Gastrocnemius medialis (tissue), 4 donors: ENCODE measurements around the gene MAB21L2. TPM values are rescaled to one million over a fixed set of nuclear protein-coding genes. Genes with fewer than 3 reads are reported as not detected.

Source experiments
- ATAC-seq, 2 donors: fragments of 150-250 bp; one replicate each; pipeline ENCODE4 v1.9.1; 2016
- DNase-seq, 2 donors: peaks; one replicate each; pipeline ENCODE4 v3.0.0-alpha.2; 2019
- H3K27ac ChIP-seq, 4 donors: fragments of 200-600 bp; sonication (generic); 1 replicate in 1 of 4; 2 replicates in 3 of 4; pipeline ENCODE4 v1.5.1; 2016 to 2018; ENCODE audit warnings: mild to moderate bottlenecking in 2 of 4, moderate library complexity in 1 of 4
- H3K27me3 ChIP-seq, 3 donors: fragments of 200-600 bp; sonication (generic) in 2 of 3; 1 replicate in 1 of 3; 2 replicates in 2 of 3; pipeline versions ENCODE4 v1.5.1 to v1.6.0; 2016 to 2019; ENCODE audit warnings: mild to moderate bottlenecking in 1 of 3, moderate library complexity in 1 of 3
- H3K36me3 ChIP-seq, 2 donors: fragments of 200-600 bp; sonication (generic) in 1 of 2; one replicate each; pipeline ENCODE4 v1.5.1; 2017 to 2018
- H3K4me1 ChIP-seq, 2 donors: fragments of 200-600 bp; sonication (generic) in 1 of 2; one replicate each; pipeline ENCODE4 v1.5.1; 2016 to 2017; ENCODE audit warnings: mild to moderate bottlenecking in 2 of 2
- H3K4me3 ChIP-seq, 4 donors: fragments of 200-600 bp; sonication (generic) in 3 of 4; 1 replicate in 1 of 4; 2 replicates in 3 of 4; pipeline ENCODE4 v1.5.1; 2016 to 2019; ENCODE audit warnings: mild to moderate bottlenecking in 2 of 4
- H3K9me3 ChIP-seq, 3 donors: fragments of 200-600 bp; sonication (generic) in 2 of 3; 1 replicate in 1 of 3; 2 replicates in 2 of 3; pipeline ENCODE4 v1.5.1; 2016 to 2019
- POLR2A ChIP-seq, 2 donors: fragments of 450-650 bp; IDR thresholded peaks; one replicate each; pipeline ENCODE4 v1.6.1; 2017; ENCODE audit warnings: antibody characterized with exemption in 2 of 2, mild to moderate bottlenecking in 2 of 2, moderate library complexity in 2 of 2
- in situ Hi-C, 4 donors: fragments of 200-750 bp; cut with MboI; loops; one replicate each; pipeline versions ENCODE4 v1.15.0 to v1.8.0; 2017; ENCODE audit warnings: low sequenced_read_pairs in 4 of 4
- intact Hi-C: fragments of 100-400 bp; cut with DNase I; formaldehyde crosslinking; loops from one replicate; pipeline ENCODE4 v1.15.1; 2023; ENCODE audit warnings: low total_unique reads
- total RNA-seq, 4 donors: library from RNA; depleted of rRNA; stranded (reverse); fragments of >200 nt; gene quantifications; one replicate each; pipeline versions ENCODE4 v1.1.0 to v1.2.3, GENCODE V29; 2016
- TF ChIP-seq, protein P1 (sequence below), 5 experiments: fragments of 450-650 bp in 3 of 5; fragments of 200-600 bp in 2 of 5; sonication (generic) in 2 of 5; IDR thresholded peaks in 4 of 5; conservative IDR thresholded peaks in 1 of 5; 1 replicate in 4 of 5; 2 replicates in 1 of 5; pipeline ENCODE4 v1.5.1; 2016 to 2019; ENCODE audit warnings: antibody characterized with exemption in 5 of 5, mild to moderate bottlenecking in 3 of 5, moderate library complexity in 3 of 5

Gene MAB21L2
- total RNA-seq, 4 donors from 2014 or later, result 2.0 TPM; not detected in 3

DNA sequence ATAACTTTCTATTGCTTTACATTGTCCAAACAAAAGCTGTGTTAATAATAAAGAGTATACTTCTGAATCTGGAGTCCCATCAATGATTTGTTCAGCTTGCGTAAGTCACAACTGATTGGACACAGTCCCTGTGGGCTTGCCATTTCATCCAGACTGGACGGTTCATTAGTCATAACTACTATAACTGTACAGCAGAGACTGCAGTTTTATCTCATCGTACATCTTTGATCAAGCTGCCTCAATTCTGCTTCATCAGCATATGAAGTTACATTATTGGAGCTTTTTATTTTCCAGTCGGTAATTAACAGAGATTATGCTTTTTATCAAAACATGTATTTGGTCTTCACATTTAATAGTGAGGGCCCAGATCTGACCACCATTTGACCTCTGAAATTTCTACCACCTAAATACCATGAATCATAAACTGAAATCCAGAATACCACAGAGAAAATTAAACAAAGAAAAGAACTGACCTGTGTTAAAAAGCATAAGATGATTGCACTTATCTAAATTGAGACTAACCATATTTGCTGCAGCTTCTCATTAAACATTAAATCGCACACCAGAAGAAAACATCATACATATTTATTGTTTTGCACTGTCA is 12.5 kb upstream of the MAB21L2 start:
- H3K36me3 ChIP-seq, result no peaks in the 10 kb centered on the region
- intact Hi-C loops (no loop called here), in situ Hi-C loops (no loop called here)
- H3K4me1 ChIP-seq, result no peaks in the 10 kb centered on the region
- H3K9me3 ChIP-seq, result no peaks in the 10 kb centered on the region
- no peaks in the 10 kb centered on the region for H3K27me3 ChIP-seq
- no peak overlapping the region for H3K27ac ChIP-seq
- no peak overlapping the region for H3K4me3 ChIP-seq
- DNase-seq (no peak), ATAC-seq (no peak)
- TF ChIP-seq POLR2A (IDR thresholded peaks at IDR 0.05), result no peak
- TF ChIP-seq, protein P1, sequence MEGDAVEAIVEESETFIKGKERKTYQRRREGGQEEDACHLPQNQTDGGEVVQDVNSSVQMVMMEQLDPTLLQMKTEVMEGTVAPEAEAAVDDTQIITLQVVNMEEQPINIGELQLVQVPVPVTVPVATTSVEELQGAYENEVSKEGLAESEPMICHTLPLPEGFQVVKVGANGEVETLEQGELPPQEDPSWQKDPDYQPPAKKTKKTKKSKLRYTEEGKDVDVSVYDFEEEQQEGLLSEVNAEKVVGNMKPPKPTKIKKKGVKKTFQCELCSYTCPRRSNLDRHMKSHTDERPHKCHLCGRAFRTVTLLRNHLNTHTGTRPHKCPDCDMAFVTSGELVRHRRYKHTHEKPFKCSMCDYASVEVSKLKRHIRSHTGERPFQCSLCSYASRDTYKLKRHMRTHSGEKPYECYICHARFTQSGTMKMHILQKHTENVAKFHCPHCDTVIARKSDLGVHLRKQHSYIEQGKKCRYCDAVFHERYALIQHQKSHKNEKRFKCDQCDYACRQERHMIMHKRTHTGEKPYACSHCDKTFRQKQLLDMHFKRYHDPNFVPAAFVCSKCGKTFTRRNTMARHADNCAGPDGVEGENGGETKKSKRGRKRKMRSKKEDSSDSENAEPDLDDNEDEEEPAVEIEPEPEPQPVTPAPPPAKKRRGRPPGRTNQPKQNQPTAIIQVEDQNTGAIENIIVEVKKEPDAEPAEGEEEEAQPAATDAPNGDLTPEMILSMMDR (IDR thresholded peaks at IDR 0.05 in 4 of 5, conservative IDR thresholded peaks at IDR 0.05 in 1 of 5), result no peak

GRCh38 chr4:150569998-150570535 is 11.9 kb upstream of the MAB21L2 start:
- no peak overlapping the region for H3K27ac ChIP-seq
- DNase-seq, result no peak
- intact Hi-C loops, result no loop called here

DNA sequence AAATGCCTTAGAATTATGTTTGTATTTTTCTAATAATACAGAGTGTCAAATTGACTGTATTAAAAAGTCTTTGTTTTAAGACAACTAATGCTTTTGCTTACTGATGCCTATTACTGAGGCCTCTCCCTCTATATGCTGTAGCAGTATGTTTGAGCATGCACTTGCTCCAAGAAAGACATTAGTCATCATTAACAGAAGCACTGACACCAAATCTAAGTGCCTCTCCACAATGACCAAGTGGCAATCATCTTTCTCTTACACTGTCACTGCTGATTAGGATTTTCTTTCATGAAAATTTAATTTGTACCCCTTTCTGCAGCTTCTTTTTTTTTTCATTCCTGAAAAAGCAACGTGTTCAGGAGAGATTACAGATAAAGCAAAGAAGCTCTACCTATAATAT is 11.1 kb upstream of the MAB21L2 start:
- no peak overlapping the region for H3K27ac ChIP-seq
- no peak for ATAC-seq
- in situ Hi-C loops (no loop called here), intact Hi-C loops (no loop called here)
- H3K36me3 ChIP-seq, result no peaks in the 10 kb centered on the region
- no peak for TF ChIP-seq POLR2A (IDR thresholded peaks at IDR 0.05)
- TF ChIP-seq, protein P1 (IDR thresholded peaks at IDR 0.05 in 4 of 5, conservative IDR thresholded peaks at IDR 0.05 in 1 of 5), result no peak
- H3K4me3 ChIP-seq, result no peak overlapping the region
- no peaks in the 10 kb centered on the region for H3K27me3 ChIP-seq
- no peaks in the 10 kb centered on the region for H3K4me1 ChIP-seq
- H3K9me3 ChIP-seq, result no peaks in the 10 kb centered on the region
- no peak for DNase-seq

More at GRCh38 chr4:150569998-150570535, 11.9 kb upstream of the MAB21L2 start:
- in situ Hi-C loops, result no loop called here
- TF ChIP-seq, protein P1 (IDR thresholded peaks at IDR 0.05 in 4 of 5, conservative IDR thresholded peaks at IDR 0.05 in 1 of 5), result no peak
- no peak for TF ChIP-seq POLR2A (IDR thresholded peaks at IDR 0.05)
- no peaks in the 10 kb centered on the region for H3K4me1 ChIP-seq
- no peak for ATAC-seq
- H3K36me3 ChIP-seq, result no peaks in the 10 kb centered on the region
- H3K9me3 ChIP-seq, result no peaks in the 10 kb centered on the region
- H3K27me3 ChIP-seq, result no peaks in the 10 kb centered on the region
- no peak overlapping the region for H3K4me3 ChIP-seq

DNA sequence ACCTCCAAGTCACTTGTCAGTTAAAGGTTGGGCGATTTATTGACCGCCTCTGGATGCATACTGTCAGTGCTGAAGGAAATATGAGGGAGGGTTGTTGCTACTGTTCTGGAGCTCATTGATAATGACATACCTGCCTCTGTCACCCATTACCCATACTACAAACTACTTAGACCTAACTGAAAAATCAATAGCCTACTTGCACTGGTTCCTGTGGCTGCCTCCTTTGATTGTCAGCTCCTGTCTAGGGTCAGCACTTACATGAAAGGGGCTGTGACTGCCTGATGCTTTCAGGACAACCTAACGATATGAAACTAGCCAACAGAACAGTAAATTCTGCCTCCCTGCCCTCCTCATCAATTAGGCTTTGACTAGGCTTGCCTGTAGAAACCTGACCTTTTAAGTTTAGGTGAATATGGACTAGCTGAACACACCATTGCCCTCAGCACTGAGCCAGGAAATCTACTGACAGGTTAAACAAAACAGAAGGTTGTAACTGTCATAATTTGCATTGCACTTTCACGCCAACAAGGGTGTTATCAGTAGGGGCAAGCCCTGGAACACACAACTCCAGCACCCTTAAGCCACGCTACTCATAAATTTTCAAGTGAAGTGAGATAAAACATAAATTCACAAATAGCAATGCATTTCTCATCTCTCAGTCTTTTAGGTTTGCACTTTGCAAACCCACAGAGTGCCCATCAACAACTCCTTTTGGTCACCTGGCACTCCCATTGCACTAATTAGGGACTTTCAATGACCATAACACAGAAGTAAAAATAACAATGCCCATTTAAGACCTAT is 9.0 kb upstream of the MAB21L2 start:
- Histone ChIP-seq H3K4me1 (no peaks in the 10 kb centered on the region), H3K27ac (no peak overlapping the region), H3K9me3 (no peaks in the 10 kb centered on the region), H3K4me3 (no peak overlapping the region), H3K27me3 (no peaks in the 10 kb centered on the region), H3K36me3 (no peaks in the 10 kb centered on the region)
- in situ Hi-C loops, result no loop called here
- intact Hi-C loops, result no loop called here
- ATAC-seq (no peak), DNase-seq (no peak)
- TF ChIP-seq, protein P1 (IDR thresholded peaks at IDR 0.05 in 4 of 5, conservative IDR thresholded peaks at IDR 0.05 in 1 of 5), result no peak
- no peak for TF ChIP-seq POLR2A (IDR thresholded peaks at IDR 0.05)
